Measurements from ENCODE around the gene PRSS22. TPM values are rescaled to one million over a fixed set of nuclear protein-coding genes. Genes with fewer than 3 reads are reported as not detected.
A peak's percentile ranks its signal among the peaks of the same experiment; 100 is the strongest.
"Not testable (repeated sequence)": the region's sequence is repeated elsewhere in the genome, so short reads cannot be mapped to it uniquely, and the experiment has no call there.

Gene PRSS22
- polyA plus RNA-seq = 1 to 10 TPM in 2 of 3 donors, not detected in 1; 1.2 to 7.9 TPM

GRCh38 chr16:2857451-2858244 lies at the start of gene PRSS22:
PRSS22 (minus strand) TSS chr16:2858170; CDS start chr16:2858104, 66 bp downstream.
- WGBS, 3 donors = 7 to 11% (median 7%) methylated on average over 40 to 42 of the region's 42 CpGs

DNA sequence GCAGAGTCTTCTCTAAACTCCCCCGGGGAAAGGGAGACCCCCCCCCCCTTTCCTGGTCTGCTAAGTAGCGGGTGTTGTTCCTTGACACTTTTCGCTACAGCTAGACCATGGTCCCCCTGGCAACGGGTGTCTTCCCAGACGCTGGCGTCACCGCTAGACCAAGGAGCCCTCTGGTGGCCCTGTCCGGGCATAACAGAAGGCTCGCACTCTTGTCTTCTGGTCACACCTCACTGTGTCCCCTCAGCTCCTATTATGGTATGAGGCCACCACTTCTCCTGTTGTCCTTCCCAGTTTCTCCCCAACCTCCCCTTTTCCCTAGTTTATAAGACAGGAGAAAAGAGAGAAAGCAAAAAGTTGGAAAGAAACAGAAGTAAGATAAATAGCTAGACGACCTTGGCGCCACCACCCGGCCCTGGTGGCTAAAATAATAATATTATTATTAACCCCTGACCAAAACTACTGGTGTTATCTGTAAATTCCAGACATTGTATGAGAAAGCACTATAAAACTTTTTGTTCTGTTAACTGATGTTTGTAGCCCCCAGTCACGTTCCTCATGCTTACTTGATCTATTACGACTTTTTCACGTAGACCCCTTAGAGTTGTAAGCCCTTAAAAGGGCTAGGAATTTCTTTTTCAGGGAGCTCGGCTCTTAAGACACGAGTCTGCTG lies 49.2 kb upstream of the PRSS22 start:
- H3K27ac ChIP-seq (ENCODE audit: low read depth, low read length) = not testable (repeated sequence)
- 13 to 15% (median 14%) methylated on average over 16 to 17 of the region's 17 CpGs for WGBS, 3 donors

More at GRCh38 chr16:2857451-2858244, at the start of gene PRSS22:
- H3K27ac ChIP-seq (ENCODE audit: low read depth, low read length) = no peak within 1 kb of the TSS

DNA sequence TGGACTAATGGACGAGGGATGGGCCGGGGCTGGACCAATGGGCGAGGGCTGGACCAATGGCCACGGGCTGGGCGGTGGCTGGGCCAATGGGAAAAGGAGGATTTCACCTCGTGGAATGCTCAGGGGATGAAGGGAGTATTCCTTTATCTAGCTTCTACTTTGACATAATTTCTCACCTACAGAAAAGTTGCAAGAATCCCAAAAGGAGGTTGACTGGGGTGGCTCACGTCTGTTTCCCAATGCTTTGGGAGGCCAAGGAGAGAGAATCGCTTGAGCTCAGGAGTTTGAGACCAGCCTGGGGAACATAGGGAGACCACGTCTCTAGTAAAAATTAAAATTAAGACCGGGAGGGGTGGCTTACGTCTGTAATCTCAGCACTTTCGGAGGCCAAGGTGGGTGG lies 48.0 kb upstream of the PRSS22 start:
- no peak overlapping the region for H3K27ac ChIP-seq (ENCODE audit: low read depth, low read length)

GRCh38 chr16:2905241-2905987 lies 47.4 kb upstream of the PRSS22 start:
- WGBS, 3 donors = 1 to 2% (median 1%) methylated on average over 40 to 50 of the region's 51 CpGs

More for the DNA sequence above, 48.0 kb upstream of the PRSS22 start:
- WGBS, 3 donors = 23 to 32% (median 25%) methylated on average over 12 of the region's 12 CpGs

GRCh38 chr16:2904922-2905240 lies 46.9 kb upstream of the PRSS22 start:
- peak overlapping the region; percentile 35 for H3K27ac ChIP-seq (ENCODE audit: low read depth, low read length)
- WGBS, 3 donors = 0 to 1% (median 0%) methylated on average over 24 to 32 of the region's 32 CpGs

More at GRCh38 chr16:2905241-2905987, 47.4 kb upstream of the PRSS22 start:
- no peak overlapping the region for H3K27ac ChIP-seq (ENCODE audit: low read depth, low read length)

DNA sequence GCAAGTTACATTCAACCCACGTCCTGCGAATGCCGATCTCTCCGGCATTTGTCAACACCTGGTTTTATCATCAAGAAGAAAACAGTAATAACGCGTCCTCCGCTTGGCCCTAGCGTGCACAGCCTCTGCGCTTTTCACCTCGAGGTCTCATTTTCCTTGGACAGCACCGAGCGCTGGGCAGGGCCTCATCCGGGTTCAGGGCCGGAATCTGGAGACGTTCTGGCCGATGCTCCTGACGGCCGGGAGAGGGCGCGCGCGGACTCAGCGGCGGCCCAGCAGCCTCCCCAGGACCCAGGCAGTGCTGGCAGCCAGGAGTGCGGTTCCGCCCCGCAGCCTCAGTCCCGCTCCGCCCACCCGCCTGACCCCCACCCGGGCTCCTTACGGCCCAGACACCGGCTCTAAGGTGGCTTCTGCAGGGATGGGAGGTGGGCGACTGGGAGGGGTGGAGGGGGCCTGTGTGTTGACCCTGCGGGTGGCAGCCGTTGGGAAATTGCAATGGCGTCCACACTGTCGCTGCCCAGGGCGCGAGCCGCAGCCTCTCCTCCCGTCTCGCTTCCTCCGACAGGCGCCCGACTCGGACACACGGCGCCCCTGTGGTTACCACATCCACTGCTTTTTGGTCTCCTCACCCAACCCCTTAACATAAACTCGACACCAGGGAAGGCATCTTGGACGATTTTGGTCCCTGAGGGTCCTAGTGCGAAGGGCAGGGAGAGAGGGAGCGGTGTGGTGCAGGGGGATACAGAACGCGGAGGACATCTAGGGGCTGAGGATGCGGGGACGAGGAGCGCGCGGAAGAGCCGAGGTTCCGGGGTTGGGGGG lies 46.3 kb upstream of the PRSS22 start:
- WGBS, 3 donors = 0 to 1% (median 1%) methylated on average over 59 to 62 of the region's 62 CpGs
- peak overlapping the region; percentile 35 for H3K27ac ChIP-seq (ENCODE audit: low read depth, low read length)

DNA sequence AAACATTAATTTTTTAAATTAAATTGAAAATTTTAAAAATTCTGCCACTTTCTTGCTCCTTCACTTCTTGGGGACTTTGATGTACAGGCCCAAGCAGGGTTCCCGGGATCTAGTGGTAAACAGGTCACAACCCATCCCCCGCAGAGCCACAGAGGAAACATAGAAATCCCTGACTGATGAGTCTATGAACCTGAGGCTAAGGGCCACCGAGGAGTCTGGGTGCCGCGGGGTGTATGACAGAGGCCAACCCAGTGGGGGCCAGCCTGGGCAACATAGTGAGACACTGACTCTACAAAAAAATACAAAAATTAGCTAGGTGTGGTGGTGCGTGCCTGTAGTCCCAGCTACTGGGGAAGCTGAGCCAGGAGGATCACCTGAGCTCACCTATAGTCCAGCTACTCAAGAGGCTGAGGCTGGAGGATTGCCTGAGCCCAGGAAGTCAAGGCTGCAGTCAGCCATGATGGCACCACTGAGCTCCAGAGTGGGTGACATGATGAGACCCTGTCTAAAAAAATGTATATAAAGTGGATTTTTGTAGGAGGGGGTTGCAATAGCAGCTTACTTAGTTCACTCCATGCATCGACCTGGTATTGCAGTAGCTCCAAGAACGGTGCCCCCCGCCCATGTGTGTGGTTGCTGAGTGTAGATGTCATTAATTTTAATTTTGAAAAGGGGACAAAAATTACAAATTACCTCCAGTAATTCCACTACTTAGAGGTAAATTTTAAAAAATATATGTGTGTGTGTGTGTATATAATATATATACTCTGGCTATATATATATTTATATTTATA lies 44.6 kb upstream of the PRSS22 start:
- H3K27ac ChIP-seq (ENCODE audit: low read depth, low read length) = no peak overlapping the region
- 93 to 96% (median 95%) methylated on average over 9 of the region's 9 CpGs for WGBS, 3 donors

DNA sequence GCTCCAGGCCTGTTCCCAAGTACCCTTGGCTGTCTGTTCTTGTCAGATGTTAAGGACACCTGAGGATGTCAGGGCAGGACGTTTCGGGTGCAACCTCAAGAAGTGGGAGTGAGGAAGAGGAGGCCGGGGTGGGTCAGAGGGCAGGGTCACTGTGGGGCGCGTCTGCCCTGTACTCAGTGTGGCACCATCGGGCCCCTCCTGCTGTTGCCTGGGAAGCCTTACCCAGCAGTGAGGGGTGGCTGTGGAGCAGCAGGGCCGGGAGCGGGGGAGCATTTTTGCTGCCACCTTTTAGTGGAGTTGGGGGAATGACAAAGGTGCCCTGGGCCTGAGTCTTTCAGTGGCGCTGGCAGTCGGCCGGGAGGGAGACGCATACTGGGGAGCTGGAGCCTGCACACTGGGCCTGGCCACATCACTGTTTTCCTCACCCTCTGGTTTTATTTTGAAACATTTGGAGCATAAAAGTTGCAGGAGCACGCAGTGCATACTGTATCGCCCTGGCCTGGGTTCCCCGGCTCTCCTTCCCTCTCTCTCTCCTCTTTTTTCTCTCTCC lies 42.6 kb upstream of the PRSS22 start:
- H3K27ac ChIP-seq (ENCODE audit: low read depth, low read length) = no peak overlapping the region
- 89 to 93% (median 92%) methylated on average over 12 to 15 of the region's 15 CpGs for WGBS, 3 donors

DNA sequence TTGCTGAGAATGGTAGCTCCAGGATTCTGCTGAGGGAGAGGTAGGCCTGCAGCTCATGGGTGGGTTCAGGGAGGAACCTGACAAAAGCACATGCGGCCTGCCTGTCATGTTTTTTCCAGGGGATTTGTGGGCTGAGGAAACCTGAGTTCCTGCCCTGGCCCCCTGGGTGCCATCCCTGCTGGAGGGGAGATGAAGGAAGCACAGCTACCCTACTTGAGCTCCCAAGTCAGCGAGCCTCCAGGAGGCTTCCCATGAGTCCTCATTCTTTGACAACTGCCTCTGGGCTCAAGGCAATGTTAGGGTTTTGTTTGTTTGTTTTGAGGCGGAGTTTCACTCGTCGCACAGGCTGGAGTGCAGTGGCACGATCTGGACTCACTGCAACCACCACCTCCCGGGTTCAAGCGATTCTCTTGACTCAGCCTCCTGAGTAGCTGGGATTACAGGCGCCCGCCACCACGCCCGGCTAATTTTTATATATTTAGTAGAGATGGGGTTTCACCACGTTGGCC lies 41.6 kb upstream of the PRSS22 start:
- no peak overlapping the region for H3K27ac ChIP-seq (ENCODE audit: low read depth, low read length)
- WGBS, 3 donors = 87 to 94% (median 94%) methylated on average over 13 of the region's 13 CpGs

DNA sequence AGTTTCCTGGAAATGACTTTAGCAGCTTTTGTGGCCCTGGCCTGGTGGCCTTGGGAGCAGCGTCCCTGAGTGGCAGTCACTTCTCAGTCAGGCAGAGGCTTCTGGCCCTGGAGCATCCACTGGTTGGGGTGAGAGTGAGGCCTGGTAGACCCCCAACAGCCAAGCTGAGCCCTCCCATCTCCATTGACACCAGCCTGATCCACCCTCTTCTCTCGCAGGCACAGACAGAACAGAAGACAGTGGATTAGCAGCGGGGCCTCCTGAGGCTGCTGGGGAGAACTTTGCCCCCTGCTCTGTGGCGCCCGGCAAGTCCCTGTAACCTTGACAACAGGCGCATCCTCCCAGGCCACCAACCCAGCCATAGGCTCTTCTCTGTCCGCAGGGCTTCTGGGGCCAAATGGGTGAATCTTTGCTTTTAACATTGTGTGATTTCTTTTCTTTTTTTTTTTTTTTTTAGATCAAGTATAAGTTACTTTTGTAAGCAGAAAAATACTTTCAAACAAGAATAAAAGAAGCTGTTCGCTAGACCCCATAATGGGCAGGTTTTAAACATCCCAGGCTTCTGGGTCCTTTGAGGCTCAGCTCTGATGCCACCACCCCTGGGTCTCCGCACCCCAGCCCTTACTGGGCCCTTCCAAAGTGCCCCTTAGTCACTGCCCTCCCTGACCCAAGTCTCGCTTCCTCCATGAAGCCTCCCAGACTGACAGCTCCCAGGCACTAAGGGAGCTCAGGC lies 41.0 kb upstream of the PRSS22 start:
- H3K27ac ChIP-seq (ENCODE audit: low read depth, low read length) = no peak overlapping the region
- 81 to 87% (median 82%) methylated on average over 10 of the region's 10 CpGs for WGBS, 3 donors

DNA sequence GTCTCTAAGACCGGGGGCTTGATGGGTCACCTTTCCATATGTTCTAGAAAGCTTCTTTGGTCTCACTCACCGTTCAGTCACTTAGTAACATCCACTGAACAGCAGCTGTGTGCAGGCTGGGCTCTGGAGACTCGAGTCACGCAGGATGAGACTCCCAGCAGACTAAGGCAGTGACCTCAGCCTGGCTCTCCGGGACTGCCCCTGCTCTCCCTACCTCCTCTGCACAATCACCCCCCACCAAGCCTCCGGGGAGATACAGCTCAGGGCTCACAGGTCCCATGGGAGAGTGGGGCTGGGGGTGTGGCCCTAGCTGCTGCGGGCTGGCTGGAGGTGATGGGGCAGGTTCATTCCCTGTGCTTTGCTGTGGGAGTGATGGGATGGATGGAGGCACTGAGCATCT lies 39.1 kb upstream of the PRSS22 start:
- no peak overlapping the region for H3K27ac ChIP-seq (ENCODE audit: low read depth, low read length)
- WGBS, 3 donors = 87 to 88% (median 88%) methylated on average over 7 of the region's 7 CpGs

DNA sequence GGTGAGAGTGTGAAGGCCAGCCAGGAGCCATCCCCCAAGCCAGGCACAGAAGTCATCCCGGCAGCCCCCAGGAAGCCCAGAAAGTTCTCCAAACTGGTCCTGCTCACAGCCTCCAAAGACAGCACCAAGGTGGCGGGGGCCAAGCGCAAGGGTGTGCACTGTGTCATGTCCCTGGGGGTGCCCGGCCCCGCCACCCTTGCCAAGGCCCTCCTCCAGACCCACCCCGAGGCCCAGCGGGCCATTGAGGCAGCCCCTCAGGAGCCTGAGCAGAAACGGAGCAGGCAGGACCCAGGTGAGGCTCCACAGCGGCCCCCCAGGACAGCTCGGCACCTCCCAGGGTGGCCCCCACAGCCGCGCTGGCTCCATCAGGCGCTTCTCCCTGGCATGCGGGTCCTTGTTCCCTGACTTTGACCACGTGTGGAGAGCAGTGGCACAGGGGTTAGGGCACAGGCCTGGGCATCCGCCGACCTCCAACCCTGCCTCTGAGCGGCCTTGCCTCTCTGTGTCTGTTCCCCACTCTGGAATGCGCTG lies 38.6 kb upstream of the PRSS22 start:
- H3K27ac ChIP-seq (ENCODE audit: low read depth, low read length) = no peak overlapping the region
- WGBS, 3 donors = 94 to 96% (median 96%) methylated on average over 19 of the region's 19 CpGs

- 60 to 77% (median 64%) methylated on average over 4 of the region's 4 CpGs for WGBS, 3 donors
- no peak overlapping the region for H3K27ac ChIP-seq (ENCODE audit: low read depth, low read length)
Measured at GRCh38 chr16:2895813-2896212, 37.8 kb upstream of the PRSS22 start.

- WGBS, 3 donors = 87 to 90% (median 90%) methylated on average over 28 to 31 of the region's 31 CpGs
Measured at GRCh38 chr16:2894231-2894630, 36.3 kb upstream of the PRSS22 start.

DNA sequence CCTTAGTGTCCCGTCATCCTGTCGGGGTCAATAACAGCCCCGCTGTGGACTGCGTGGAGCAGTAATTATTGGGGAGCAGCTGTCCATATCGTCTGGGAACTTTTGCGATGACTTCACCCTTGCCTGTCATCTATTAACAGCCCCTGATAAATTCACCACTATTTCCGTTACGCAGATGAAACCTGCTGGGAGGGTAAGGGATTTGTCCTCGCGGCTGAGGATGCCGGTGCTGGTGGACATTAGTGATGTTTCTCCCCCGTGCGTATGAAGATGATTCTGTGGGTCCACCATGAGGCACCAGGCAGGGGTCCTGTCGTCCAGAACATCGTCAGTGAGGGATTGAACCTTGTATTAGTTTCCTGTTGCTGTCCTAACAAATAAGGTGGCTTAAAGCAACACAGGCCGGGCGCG lies 26.1 kb upstream of the PRSS22 start:
- 54 to 63% (median 59%) methylated on average over 18 of the region's 18 CpGs for WGBS, 3 donors
- H3K27ac ChIP-seq (ENCODE audit: low read depth, low read length) = no peak overlapping the region

More at GRCh38 chr16:2894231-2894630, 36.3 kb upstream of the PRSS22 start:
- H3K27ac ChIP-seq (ENCODE audit: low read depth, low read length) = no peak overlapping the region

GRCh38 chr16:2883458-2883908 lies 25.5 kb upstream of the PRSS22 start:
- 1% methylated on average over 27 to 31 of the region's 31 CpGs for WGBS, 3 donors
- peak overlapping the region; percentile 79 for H3K27ac ChIP-seq (ENCODE audit: low read depth, low read length)
